ENCODE measurements around the gene CYP4F12.
"Not testable (repeated sequence)": the region's sequence is repeated elsewhere in the genome, so short reads cannot be mapped to it uniquely, and the experiment has no call there.

CYP4F12 gene

DNA sequence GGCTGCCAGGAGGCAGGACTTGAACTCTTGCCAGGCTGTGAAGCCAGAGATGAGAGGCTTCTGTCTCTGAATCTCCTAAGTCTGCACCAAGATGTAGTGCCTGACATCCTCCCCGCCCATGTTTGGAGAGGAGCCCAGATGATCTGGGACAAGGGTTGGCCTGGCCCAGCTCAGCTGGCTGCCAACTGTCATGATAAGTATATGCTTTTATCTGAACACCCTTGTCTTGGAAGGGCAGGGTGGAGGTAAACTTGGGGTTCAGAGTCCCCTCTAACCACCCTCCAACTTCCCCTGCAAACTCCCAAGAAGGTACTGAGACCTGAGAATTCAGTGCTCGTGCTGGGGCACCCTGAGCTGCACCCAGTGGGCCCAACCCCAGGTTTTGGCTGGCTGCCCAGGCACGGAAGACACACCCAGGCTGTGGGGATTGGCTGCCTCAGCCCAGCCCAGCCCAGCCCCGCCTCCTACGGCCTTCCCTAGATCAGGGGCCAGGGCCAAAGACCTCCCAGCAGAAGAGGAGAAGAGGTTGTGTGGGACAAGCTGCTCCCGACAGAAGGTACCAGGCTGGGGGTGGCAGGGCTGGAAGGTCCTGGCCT is at the start of gene CYP4F12:
TSS of gene CYP4F12 (plus strand) at position 508 of the 596 bp plus-strand sequence. CDS start 443 bp downstream, outside the sequence.
- DNase-seq: peak; percentile 32

DNA sequence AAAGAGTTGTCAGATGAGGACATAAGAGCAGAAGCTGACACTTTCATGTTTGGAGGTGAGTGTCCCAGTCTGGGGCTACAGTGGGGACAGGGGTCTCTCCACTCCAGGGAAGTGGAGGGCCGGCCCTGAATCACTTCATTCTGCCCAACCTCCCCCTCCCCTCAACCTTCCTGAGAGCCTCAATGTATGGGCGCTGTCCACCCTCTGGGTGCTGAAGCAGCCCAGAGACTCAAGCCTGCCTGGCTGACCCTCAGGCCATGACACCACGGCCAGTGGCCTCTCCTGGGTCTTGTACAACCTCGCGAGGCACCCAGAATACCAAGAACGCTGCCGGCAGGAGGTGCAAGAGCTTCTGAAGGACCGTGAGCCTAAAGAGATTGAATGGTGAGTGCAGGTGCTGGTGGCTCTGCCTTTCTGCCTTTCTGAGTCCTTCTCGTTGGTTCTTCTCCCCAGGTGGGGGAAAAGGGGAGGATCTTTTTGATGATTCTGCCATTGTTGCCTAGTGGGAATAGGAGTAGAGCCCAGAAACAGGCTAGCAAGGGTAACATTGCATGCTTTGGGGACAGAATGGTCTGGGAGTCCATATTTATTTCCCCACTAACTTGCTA is 49.1 kb upstream of the CYP4F12 start:
- no peak for DNase-seq

GRCh38 chr19:15628236-15629002 is 44.5 kb upstream of the CYP4F12 start:
- no peak for DNase-seq

DNA sequence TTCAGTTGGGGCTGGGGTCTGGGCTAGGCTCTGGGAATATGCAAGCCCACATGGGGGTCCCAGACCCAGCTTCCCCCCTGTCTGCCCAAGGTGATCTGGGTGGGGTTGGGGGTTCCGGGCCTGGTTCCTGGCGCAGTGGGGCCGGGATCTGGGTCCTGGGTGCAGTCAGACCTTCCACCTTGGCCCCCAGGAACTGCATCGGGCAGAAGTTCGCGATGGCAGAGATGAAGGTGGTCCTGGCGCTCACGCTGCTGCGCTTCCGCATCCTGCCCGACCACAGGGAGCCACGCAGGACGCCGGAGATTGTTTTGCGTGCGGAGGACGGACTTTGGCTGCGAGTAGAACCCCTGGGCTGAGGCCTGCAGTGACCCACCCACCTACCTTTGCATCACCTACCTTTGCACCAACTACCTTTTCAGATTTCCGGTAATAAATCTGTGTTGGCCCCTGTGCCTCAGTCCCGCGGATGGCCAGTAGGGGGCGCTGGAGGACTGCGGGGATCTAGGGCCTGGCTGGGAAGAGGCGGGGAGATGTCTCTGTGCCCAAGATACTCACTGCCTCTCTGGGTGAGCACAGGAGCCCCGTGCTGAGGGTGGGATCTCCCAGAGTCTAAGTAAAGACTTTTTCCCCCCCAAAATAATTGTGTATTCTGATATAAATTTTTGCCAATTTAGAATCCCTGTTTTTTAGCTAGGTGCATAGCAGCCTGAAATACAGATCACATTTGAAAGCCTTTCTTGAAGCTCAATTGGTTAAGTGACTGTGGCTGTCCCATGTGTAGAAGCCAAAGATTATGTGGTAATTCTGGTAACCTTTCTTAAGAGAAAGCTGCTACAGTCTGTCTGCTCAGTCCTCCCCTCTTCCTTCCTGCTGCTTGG is 43.6 kb upstream of the CYP4F12 start:
- DNase-seq: peak; percentile 97

- peak; percentile 32 for DNase-seq
Measured at GRCh38 chr19:15631817-15632216, 41.1 kb upstream of the CYP4F12 start.

DNA sequence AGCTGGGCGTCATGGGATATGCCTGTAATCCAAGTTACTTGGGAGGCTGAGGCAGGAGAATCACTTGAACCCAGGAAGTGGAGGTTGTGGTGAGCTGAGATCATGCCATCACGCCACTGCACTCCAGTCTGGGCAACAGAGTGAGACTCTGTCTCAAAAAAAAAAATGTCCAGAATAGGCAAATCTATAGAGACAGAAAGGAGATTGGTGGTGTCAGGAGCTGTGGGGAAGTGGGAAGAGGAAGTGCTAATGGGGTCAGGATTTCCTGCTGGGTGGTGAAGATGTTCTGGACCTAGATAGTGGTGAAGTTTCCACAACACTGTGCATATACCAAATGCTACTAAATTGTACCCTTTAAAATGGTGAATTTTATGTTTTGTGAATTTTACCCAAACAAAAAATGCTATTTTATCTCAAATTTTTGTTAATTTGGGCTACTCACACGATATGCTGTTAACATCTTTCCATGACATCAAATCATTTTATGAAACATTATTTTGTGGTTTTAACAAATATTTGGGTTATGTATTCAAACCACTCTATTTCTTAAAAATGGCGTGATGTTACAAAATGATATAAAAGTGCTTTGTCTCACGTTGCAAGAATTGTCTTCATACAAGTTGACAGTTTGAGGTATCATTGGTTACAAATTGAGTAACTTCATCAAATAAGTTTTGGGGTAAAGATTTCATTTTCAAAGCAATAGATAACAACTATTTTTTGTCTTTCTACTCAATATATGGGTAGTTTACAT is 39.6 kb upstream of the CYP4F12 start:
- no peak for DNase-seq

GRCh38 chr19:15634105-15634504 is 38.8 kb upstream of the CYP4F12 start:
- DNase-seq: no peak

DNA sequence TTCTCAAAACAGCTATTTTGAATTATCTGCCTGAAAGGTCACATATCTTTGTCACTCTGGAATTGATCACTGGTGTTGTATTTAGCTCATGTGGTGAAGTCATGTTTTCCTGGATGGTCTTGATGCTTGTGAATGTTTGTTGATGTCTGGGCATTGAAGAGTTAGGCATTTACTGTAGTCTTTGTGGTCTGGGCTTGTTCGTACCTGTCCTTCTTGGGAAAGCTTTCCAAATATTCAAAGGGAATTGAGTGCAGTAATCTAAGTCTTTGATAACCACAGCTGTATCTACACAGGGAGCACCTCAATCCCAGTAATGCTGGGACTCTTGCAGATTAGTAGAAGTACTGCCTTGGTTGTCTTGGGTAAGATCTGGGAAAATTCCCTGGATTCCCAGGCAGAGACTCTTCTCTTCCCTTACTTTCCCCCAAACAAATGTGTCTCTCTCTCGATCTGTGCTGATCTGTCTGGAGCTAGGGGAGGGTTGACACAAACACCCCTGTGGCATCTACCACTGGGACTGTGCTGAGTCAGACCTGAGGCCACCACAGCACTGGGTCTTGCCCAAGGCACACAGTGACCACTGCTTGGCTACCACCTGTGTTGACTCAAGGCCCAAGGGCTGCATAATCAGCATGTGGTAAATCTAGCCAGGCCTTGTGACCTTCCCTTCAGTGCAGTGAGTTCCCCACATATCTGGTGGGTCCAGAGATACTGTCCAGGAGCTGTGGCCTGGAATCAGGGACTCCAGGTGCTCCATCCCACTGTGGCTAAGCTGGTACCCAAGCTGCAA is 37.7 kb upstream of the CYP4F12 start:
- DNase-seq: no peak

- DNase-seq: no peak
Measured at GRCh38 chr19:15636026-15636425, 36.9 kb upstream of the CYP4F12 start.

DNA sequence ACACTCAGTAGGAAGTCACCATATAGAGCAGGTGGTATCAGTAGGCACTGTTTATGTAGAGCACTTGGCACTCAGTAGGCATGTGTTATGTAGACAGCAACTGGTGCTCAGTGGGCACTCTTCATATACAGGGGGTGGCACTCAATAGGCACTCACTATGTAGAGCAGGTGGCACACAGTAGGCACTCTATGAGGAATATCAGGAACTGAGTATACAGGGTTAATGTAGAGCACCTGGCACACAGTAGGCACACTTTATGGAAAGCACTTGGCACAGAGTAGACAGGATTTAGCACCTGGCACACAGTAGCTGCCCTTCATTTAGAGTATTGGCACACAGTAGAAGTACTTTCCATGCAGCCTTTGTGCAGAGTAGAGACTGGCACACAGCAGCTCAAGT is 33.3 kb upstream of the CYP4F12 start:
- no peak for DNase-seq

DNA sequence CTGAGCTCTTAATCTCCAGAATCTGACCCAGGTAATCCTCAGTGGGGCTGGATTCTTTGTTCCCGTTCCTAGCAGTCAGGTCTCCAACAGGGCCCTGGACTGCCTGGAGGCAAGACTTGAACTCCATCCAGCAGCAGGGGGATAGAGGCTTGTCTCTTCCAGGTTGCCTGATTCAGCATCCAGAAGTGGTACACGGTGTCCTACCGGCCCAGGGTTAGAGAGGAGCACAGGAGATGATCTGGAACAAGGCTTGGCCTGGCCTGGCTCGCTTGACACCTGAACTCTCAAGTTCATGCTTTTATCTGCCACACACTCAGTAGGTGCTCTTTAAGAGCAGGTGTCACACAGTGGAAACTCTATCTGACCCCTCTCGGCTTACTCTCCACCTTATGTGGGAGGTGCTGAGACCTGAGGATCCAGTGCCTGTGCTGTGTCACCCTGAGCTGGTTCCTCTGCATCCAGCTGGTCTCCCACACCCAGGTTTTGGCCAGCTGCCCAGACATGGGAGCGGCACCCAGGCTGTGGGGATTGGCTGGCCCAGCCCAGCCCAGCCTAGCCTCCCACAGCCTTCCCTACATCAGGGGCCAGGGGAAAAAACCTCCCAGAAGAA is 32.5 kb upstream of the CYP4F12 start, which contains the start of gene CYP4F3:
TSS of gene CYP4F3 (plus strand) at position 604 of the 610 bp plus-strand sequence. CDS start 519 bp downstream, outside the sequence.
- no peak for DNase-seq

GRCh38 chr19:15640904-15641597 is 31.8 kb upstream of the CYP4F12 start:
- no peak for DNase-seq

DNA sequence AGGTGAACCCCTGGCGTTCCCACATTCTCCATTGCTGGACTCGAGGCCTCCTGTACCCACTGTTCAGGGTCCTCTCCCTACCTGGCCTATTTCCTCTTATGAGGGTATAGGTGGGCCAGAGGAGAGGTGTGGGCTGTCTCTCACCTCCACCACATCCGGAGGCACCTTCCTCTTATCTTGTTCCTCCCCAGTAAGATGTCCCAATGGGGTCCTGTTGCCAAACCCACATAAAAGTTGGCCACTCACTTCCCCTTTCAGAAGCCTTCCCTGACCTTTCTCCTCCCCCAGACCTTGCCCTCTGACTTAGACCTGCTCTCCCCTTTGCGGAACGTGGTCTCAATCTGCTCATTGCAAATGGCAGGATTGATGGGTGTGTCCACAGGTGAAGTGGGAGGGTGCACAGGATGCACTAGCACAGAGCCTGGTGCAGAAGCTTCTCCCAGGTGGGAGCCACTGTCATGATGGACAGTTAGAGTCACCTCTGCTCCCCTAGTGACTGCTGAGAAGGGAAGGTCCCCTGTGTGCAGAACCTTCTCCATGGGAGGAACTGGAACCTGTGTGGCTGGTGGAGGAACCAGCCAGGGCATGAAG is 30.9 kb upstream of the CYP4F12 start:
- no peak for DNase-seq

GRCh38 chr19:15642807-15643206 is 30.1 kb upstream of the CYP4F12 start:
- no peak for DNase-seq

DNA sequence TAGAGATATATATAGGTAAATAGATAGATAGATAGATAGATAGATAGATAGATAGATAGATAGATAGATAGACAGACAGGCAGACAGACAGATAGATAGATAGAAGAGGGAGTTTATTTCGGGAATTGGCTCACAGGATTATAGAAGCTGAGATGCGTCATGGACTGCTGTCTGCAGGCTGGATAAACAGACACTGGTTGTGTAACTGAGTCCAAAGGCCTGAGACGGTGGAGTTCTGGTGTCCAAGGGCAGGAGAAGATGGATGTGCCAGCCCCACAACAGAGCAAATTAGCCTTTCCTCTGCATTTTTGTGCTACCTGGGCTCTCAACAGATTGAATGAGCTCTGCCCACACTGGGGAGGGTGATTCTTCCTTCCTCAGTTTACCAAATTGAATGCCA is 29.5 kb upstream of the CYP4F12 start:
- no peak for DNase-seq

GRCh38 chr19:15644066-15644741 is 28.7 kb upstream of the CYP4F12 start:
- DNase-seq: no peak

DNA sequence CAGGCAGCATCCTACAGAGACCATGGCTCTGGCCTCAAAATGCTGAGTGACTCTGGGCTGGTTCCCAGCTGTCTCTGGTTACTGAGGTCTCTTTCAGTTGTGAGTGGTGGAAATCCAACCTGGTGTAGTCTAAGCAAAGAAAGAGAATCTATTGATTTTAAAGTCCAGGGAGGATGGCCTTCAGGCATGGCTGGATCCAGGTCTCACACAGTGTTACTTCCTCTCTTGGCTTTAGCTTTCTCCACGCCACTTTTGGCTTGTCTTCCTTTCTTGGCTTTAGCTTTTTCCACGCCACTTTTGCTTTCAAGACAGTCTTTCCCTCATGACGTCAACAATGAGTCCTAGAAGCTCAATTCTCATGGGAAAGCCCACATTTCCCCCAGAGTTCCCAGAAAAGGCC is 28.1 kb upstream of the CYP4F12 start:
- DNase-seq: no peak

GRCh38 chr19:15649526-15649925 is 23.4 kb upstream of the CYP4F12 start:
- no peak for DNase-seq

DNA sequence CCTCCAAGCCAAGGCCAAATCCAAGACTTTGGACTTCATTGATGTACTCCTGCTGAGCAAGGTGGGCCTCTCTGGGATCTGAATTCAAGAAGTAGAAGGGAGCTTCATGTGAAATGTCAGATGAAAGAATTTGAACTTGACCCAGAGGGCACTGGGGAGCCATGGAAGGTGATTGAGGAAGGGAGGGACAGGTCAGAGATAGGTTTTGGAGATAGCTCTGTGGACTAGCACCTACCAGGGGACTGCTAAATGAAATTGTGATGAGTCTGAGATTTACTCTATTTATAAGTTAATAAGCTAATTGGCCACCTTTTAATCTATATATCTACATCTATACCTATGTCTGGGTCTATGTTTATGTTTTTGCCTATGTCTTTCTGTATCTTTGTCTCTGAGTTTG is 22.8 kb upstream of the CYP4F12 start:
- DNase-seq: not testable (repeated sequence)

Measured in stimulated activated CD8-positive, alpha-beta memory T cell treated with anti-CD3 and anti-CD28 coated beads, Interleukin-4, amount 100 ng/mL, for 48 hours (primary cell).